OCI-LY1 (cell line): ENCODE measurements around the gene HIC1.
A peak's percentile ranks its signal among the peaks of the same experiment; 100 is the strongest.

Source experiments
- H2AFZ ChIP-seq: fragments of 200-600 bp; sonication (generic), shearing (Covaris generic); 2 replicates; pipeline ENCODE4 v1.6.0; 2014; ENCODE audit warnings: antibody characterized with exemption, mild to moderate bottlenecking, low read length
- H3F3A ChIP-seq: fragments of 200-600 bp; sonication (generic), shearing (Covaris generic); 2 replicates; pipeline ENCODE4 v1.6.0; 2014; ENCODE audit warnings: mild to moderate bottlenecking, antibody characterized with exemption, low read length, moderate library complexity; ENCODE audit not compliant: insufficient read depth
- H3K27ac ChIP-seq: fragments of 200-600 bp; sonication (generic); 2 replicates; pipeline ENCODE4 v1.5.1; 2014; ENCODE audit warnings: low read length, mixed run types, mild to moderate bottlenecking, low read depth; ENCODE audit not compliant: poor library complexity, severe bottlenecking
- H3K27me3 ChIP-seq: fragments of 200-600 bp; sonication (generic); 2 replicates; pipeline ENCODE4 v1.6.0; 2014; ENCODE audit warnings: antibody characterized with exemption, mild to moderate bottlenecking, low read length, moderate library complexity; ENCODE audit not compliant: insufficient read depth
- H3K36me3 ChIP-seq: fragments of 200-600 bp; sonication (generic); 2 replicates; pipeline ENCODE4 v1.6.1; 2014; ENCODE audit warnings: mild to moderate bottlenecking, antibody characterized with exemption, low read length, moderate library complexity, mixed read lengths; ENCODE audit not compliant: insufficient read depth
- H3K4me1 ChIP-seq: fragments of 200-600 bp; sonication (generic); 2 replicates; pipeline ENCODE4 v1.5.1; 2014; ENCODE audit warnings: mild to moderate bottlenecking, low read length, moderate library complexity; ENCODE audit not compliant: insufficient read depth, severe bottlenecking
- H3K4me2 ChIP-seq: fragments of 200-600 bp; sonication (generic), shearing (Covaris generic); 2 replicates; pipeline ENCODE4 v1.6.1; 2014; ENCODE audit warnings: low read length
- H3K4me3 ChIP-seq: fragments of 200-600 bp; sonication (generic); 2 replicates; pipeline ENCODE4 v1.5.1; 2014; ENCODE audit warnings: low read length, low read depth, mild to moderate bottlenecking, mixed read lengths; ENCODE audit not compliant: poor library complexity, severe bottlenecking
- H3K79me2 ChIP-seq: fragments of 200-600 bp; shearing (Covaris generic); 2 replicates; pipeline ENCODE4 v1.6.1; 2016; ENCODE audit warnings: mixed run types, low read length, mixed read lengths; ENCODE audit not compliant: insufficient read depth
- H3K9ac ChIP-seq: fragments of 200-600 bp; sonication (generic), shearing (Covaris generic); 2 replicates; pipeline ENCODE4 v1.6.1; 2014; ENCODE audit warnings: mild to moderate bottlenecking, low read length, mixed read lengths
- H3K9me2 ChIP-seq: fragments of 200-600 bp; sonication (generic), shearing (Covaris generic); 2 replicates; pipeline ENCODE4 v1.6.1; 2014; ENCODE audit warnings: low read depth, mild to moderate bottlenecking, low read length, mixed read lengths
- H3K9me3 ChIP-seq: fragments of 200-600 bp; shearing (Covaris generic); 2 replicates; pipeline ENCODE4 v1.6.1; 2014; ENCODE audit warnings: low read length, mixed read lengths
- H4K20me1 ChIP-seq: fragments of 200-600 bp; sonication (generic), shearing (Covaris generic); 2 replicates; pipeline ENCODE4 v1.6.0; 2016; ENCODE audit warnings: mild to moderate bottlenecking, low read length; ENCODE audit not compliant: insufficient read depth
- EZH2 ChIP-seq: fragments of 200-600 bp; sonication (generic), shearing (Covaris generic); IDR thresholded peaks from 2 replicates; pipeline ENCODE4 v1.8.0; 2017; ENCODE audit warnings: borderline replicate concordance, mixed run types, mild to moderate bottlenecking, antibody characterized with exemption, low read length, moderate library complexity, mixed read lengths
- TF ChIP-seq, protein P1 (sequence below): fragments of 200-600 bp; sonication (generic), shearing (Covaris generic); IDR thresholded peaks from 2 replicates; pipeline ENCODE4 v1.5.1; 2017; ENCODE audit warnings: mild to moderate bottlenecking, antibody characterized with exemption, low read length, moderate library complexity, mixed read lengths

HIC1 gene

DNA sequence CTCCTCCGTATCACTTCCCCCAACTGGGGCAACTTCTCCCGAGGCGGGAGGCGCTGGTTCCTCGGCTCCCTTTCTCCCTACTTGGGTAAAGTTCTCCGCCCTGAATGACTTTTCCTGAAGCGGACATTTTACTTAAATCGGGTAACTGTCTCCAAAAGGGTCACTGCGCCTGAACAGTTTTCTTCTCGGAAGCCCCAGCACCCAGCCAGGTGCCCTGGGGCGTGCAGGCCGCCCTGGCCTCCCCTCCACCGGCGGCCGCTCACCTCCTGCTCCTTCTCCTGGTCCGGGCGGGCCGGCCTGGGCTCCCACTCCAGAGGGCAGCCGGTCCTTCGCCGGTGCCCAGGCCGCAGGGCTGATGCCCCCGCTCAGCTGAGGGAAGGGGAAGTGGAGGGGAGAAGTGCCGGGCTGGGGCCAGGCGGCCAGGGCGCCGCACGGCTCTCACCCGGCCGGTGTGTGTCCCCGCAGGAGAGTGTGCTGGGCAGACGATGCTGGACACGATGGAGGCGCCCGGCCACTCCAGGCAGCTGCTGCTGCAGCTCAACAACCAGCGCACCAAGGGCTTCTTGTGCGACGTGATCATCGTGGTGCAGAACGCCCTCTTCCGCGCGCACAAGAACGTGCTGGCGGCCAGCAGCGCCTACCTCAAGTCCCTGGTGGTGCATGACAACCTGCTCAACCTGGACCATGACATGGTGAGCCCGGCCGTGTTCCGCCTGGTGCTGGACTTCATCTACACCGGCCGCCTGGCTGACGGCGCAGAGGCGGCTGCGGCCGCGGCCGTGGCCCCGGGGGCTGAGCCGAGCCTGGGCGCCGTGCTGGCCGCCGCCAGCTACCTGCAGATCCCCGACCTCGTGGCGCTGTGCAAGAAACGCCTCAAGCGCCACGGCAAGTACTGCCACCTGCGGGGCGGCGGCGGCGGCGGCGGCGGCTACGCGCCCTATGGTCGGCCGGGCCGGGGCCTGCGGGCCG is 1.6 kb downstream of the HIC1 start:
- Histone ChIP-seq H3K79me2 (no peaks in the 10 kb centered on the region), H3K9me3 (no peaks in the 10 kb centered on the region), H3K9ac (no peak overlapping the region; the same call in 1 of the 2 replicates), H3K36me3 (peaks cover 3% of the 10 kb centered on the region; the same call in 1 of the 2 replicates), H3K4me3 (peak overlapping the region; percentile 41), H3K27me3 (no peaks in the 10 kb centered on the region), H3K27ac (no peak overlapping the region), H3F3A (no peaks in the 10 kb centered on the region), H2AFZ (no peak overlapping the region), H3K9me2 (no peaks in the 10 kb centered on the region), H3K4me2 (peak overlapping the region; percentile 57), H4K20me1 (no peaks in the 10 kb centered on the region), H3K4me1 (peaks cover 45% of the 10 kb centered on the region)
- no peak for TF ChIP-seq EZH2
- TF ChIP-seq, protein P1, sequence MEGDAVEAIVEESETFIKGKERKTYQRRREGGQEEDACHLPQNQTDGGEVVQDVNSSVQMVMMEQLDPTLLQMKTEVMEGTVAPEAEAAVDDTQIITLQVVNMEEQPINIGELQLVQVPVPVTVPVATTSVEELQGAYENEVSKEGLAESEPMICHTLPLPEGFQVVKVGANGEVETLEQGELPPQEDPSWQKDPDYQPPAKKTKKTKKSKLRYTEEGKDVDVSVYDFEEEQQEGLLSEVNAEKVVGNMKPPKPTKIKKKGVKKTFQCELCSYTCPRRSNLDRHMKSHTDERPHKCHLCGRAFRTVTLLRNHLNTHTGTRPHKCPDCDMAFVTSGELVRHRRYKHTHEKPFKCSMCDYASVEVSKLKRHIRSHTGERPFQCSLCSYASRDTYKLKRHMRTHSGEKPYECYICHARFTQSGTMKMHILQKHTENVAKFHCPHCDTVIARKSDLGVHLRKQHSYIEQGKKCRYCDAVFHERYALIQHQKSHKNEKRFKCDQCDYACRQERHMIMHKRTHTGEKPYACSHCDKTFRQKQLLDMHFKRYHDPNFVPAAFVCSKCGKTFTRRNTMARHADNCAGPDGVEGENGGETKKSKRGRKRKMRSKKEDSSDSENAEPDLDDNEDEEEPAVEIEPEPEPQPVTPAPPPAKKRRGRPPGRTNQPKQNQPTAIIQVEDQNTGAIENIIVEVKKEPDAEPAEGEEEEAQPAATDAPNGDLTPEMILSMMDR, result no peak; the same call in 1 of the 2 replicates

DNA sequence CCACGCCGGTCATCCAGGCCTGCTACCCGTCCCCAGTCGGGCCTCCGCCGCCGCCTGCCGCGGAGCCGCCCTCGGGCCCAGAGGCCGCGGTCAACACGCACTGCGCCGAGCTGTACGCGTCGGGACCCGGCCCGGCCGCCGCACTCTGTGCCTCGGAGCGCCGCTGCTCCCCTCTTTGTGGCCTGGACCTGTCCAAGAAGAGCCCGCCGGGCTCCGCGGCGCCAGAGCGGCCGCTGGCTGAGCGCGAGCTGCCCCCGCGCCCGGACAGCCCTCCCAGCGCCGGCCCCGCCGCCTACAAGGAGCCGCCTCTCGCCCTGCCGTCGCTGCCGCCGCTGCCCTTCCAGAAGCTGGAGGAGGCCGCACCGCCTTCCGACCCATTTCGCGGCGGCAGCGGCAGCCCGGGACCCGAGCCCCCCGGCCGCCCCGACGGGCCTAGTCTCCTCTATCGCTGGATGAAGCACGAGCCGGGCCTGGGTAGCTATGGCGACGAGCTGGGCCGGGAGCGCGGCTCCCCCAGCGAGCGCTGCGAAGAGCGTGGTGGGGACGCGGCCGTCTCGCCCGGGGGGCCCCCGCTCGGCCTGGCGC is 2.4 kb downstream of the HIC1 start:
- Histone ChIP-seq H3K27me3 (no peaks in the 10 kb centered on the region), H3K4me2 (no peak overlapping the region), H3K27ac (no peak overlapping the region), H3K9me2 (no peaks in the 10 kb centered on the region), H3K9me3 (no peaks in the 10 kb centered on the region), H3K36me3 (peaks cover 4% of the 10 kb centered on the region; the same call in 1 of the 2 replicates), H3K4me1 (peaks cover 45% of the 10 kb centered on the region), H3K79me2 (no peaks in the 10 kb centered on the region), H3K9ac (no peak overlapping the region), H2AFZ (no peak overlapping the region), H4K20me1 (no peaks in the 10 kb centered on the region), H3F3A (no peaks in the 10 kb centered on the region), H3K4me3 (no peak overlapping the region)
- TF ChIP-seq, protein P1, result no peak
- no peak for TF ChIP-seq EZH2

DNA sequence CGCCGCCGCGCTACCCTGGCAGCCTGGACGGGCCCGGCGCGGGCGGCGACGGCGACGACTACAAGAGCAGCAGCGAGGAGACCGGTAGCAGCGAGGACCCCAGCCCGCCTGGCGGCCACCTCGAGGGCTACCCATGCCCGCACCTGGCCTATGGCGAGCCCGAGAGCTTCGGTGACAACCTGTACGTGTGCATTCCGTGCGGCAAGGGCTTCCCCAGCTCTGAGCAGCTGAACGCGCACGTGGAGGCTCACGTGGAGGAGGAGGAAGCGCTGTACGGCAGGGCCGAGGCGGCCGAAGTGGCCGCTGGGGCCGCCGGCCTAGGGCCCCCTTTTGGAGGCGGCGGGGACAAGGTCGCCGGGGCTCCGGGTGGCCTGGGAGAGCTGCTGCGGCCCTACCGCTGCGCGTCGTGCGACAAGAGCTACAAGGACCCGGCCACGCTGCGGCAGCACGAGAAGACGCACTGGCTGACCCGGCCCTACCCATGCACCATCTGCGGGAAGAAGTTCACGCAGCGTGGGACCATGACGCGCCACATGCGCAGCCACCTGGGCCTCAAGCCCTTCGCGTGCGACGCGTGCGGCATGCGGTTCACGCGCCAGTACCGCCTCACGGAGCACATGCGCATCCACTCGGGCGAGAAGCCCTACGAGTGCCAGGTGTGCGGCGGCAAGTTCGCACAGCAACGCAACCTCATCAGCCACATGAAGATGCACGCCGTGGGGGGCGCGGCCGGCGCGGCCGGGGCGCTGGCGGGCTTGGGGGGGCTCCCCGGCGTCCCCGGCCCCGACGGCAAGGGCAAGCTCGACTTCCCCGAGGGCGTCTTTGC is 3.1 kb downstream of the HIC1 start:
- peak overlapping the region; percentile 73 for H3K4me2 ChIP-seq
- TF ChIP-seq EZH2, result no peak
- TF ChIP-seq, protein P1, result no peak
- no peaks in the 10 kb centered on the region for H3K79me2 ChIP-seq
- H3K36me3 ChIP-seq, result peaks cover 11% of the 10 kb centered on the region; the same call in 1 of the 2 replicates
- no peaks in the 10 kb centered on the region for H3K9me2 ChIP-seq
- no peaks in the 10 kb centered on the region for H3F3A ChIP-seq
- no peak overlapping the region for H3K9ac ChIP-seq
- H2AFZ ChIP-seq, result no peak overlapping the region
- H3K27ac ChIP-seq, result no peak overlapping the region
- no peaks in the 10 kb centered on the region for H4K20me1 ChIP-seq
- H3K9me3 ChIP-seq, result no peaks in the 10 kb centered on the region
- H3K27me3 ChIP-seq, result no peaks in the 10 kb centered on the region
- peak overlapping the region; percentile 53 for H3K4me3 ChIP-seq
- peaks cover 45% of the 10 kb centered on the region for H3K4me1 ChIP-seq
